Measurements from ENCODE around the gene TENM4.

DNA sequence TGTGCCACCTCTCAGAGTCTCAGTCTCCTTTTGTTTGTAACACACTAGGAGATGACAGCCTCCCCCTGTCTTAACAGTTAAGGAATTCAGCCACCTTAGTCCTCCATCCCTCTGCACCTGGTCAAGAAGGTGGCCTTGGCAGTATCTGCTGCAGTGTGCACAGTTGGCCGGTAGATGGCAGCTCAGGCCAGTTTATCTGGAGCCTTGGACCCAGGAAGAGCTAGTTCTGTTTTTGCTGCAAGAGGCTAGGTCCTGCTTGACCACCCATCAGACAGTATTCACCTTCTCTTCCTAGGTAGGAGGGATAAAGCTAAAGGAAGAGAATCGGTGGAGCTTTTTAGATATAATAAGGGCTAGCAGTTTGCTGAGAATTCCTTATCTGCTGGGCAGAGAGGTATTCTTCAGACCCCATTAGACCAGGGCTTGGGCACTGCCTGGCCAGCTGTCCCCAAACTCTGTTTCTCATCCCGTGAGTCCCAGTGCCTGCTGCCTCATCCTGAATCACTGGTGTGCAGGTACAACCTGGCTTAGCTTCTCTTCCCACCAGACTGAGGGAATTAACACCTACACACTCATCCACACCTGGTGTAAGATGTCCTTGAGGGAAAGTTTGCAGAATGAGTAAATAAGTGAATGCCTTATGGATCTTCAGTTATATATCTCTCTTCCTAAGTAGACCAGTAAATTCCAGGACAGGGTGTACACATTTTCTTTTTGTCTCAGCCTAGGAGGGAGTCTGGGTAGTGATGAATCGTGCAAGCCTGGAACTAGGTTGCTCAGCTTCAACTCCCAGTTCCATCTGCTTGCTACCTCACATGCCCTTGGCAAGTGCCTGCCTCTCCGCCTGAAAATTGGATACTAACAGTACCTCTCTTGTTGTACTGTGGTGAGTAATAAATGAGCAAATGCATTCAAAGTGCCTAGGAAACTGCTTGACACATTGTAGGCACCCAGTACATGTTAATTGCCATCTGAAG is 795.3 kb downstream of the TENM4 start:
- TF ChIP-seq NRF1 (IDR thresholded peaks at IDR 0.05; ENCODE audit: low read depth, low read length), result no peak
- TF ChIP-seq, protein P1, sequence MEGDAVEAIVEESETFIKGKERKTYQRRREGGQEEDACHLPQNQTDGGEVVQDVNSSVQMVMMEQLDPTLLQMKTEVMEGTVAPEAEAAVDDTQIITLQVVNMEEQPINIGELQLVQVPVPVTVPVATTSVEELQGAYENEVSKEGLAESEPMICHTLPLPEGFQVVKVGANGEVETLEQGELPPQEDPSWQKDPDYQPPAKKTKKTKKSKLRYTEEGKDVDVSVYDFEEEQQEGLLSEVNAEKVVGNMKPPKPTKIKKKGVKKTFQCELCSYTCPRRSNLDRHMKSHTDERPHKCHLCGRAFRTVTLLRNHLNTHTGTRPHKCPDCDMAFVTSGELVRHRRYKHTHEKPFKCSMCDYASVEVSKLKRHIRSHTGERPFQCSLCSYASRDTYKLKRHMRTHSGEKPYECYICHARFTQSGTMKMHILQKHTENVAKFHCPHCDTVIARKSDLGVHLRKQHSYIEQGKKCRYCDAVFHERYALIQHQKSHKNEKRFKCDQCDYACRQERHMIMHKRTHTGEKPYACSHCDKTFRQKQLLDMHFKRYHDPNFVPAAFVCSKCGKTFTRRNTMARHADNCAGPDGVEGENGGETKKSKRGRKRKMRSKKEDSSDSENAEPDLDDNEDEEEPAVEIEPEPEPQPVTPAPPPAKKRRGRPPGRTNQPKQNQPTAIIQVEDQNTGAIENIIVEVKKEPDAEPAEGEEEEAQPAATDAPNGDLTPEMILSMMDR (IDR thresholded peaks at IDR 0.05), result peak; percentile 98
- no peak for TF ChIP-seq POLR2AphosphoS5 (IDR thresholded peaks at IDR 0.05; ENCODE audit: low read depth, low read length)
- TF ChIP-seq TCF12 (IDR thresholded peaks at IDR 0.05), result no peak

Data from SK-N-SH (cell line).